ENCODE data around the gene RNF213. TPM values are rescaled to one million over a fixed set of nuclear protein-coding genes. Genes with fewer than 3 reads are reported as not detected.

Gene RNF213
- total RNA-seq, 6 experiments from 2014 or later: 59.1 to 87.7 (median 73.0) TPM

DNA sequence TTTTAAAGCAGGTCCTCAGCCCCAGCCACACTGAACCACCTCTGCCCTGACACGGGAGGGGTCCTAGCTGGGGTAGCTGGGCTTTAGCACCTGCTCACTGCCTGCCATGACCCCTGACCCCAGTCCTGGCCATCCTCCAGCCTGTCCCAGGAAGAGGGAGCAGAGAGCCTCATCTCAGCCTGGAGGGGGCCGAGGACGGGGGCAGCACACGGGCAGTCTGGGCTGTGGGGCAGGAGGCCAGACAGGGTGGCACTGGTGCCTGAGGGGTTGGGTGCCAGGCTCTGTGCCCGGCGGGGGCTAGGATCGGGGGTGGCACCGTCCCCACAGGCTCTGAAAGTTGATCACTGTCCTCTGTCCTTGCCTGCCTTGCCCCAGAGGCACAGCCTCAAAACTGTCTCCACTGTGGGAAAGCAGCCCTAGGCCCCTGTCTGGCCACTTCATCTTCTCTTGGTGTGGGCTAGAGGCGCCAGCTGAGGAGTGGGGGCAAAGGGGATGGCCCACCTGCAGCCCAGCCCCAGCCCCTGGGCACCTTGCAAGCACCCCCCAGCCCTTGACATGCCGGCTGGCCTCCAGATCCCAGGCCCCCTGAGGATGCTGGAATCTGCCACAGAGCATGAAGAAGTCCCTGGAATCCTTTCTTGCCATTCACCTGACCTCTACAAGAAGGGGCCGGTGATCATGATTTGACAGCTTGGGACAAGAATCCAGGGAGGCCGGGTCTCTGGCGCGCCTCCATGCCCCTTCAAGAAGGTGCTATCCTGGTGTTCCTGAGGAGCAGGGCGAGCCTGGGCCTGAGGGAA lies 170.0 kb downstream of the RNF213 start:
- H3K9me3 ChIP-seq: no peaks in the 10 kb centered on the region
- no peak for ATAC-seq
- H3K27me3 ChIP-seq: no peaks in the 10 kb centered on the region
- H3K4me1 ChIP-seq: no peaks in the 10 kb centered on the region
- no peak overlapping the region for H3K4me3 ChIP-seq
- no peaks in the 10 kb centered on the region for H3K36me3 ChIP-seq
- 97% methylated on average over 6 of the region's 15 CpGs for WGBS (ENCODE audit: insufficient coverage, low coverage, low lambda C conversion rate, missing lambda C conversion rate)
- intact Hi-C loops (cut with DNase I): no loop called here
- peak in 2 of 3 donors; percentile 14 to 42 for DNase-seq
- H3K27ac ChIP-seq: no peak overlapping the region
- no peak for TF ChIP-seq POLR2A (IDR thresholded peaks at IDR 0.05)
- TF ChIP-seq, protein P1, sequence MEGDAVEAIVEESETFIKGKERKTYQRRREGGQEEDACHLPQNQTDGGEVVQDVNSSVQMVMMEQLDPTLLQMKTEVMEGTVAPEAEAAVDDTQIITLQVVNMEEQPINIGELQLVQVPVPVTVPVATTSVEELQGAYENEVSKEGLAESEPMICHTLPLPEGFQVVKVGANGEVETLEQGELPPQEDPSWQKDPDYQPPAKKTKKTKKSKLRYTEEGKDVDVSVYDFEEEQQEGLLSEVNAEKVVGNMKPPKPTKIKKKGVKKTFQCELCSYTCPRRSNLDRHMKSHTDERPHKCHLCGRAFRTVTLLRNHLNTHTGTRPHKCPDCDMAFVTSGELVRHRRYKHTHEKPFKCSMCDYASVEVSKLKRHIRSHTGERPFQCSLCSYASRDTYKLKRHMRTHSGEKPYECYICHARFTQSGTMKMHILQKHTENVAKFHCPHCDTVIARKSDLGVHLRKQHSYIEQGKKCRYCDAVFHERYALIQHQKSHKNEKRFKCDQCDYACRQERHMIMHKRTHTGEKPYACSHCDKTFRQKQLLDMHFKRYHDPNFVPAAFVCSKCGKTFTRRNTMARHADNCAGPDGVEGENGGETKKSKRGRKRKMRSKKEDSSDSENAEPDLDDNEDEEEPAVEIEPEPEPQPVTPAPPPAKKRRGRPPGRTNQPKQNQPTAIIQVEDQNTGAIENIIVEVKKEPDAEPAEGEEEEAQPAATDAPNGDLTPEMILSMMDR (IDR thresholded peaks at IDR 0.05): no peak

DNA sequence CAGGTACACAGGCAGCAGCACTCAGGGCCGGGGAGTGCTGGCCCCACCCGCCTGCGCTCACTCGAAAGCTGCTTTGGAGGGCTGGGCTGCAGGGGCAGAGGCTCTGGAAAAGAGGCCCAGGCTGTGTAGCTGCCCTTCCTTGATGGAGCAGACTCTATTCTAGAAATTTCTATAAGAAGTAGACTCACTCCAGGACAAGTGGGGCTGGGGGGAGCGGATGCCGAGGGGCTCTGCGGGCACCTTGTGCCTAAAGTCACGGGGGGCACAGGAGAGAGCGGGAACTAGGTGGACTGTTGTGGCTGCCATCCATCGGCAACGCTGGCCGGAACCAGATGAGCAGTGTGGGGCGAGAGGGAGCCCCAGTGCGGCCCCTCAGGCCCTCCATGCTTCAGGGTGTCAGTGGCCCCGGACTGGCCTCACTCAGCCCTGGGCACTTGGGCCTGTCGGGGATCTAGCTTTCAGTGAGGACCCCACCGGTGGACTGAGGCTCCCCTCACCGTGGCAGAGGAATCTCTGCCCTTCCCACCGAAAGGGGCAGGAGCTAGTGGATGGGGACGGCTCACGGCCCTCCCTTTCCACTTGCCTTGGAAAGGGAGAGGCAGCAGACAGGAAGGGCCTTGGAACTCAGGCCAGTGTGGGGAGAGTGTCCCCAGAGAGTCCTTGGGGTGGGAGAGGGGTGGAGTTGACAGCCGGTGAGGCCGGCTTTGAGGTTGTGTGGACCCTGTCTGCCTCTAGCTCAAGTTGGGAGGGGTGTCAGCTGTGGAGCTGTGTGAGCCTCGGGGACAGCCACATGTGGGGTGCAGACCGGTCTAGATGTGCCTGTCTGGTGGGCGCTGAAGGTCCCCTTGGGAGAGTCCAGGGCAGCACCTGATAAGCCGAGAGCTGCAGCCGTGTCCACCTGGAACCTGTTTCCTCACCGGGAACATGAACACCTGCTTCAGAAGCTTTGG lies 170.9 kb downstream of the RNF213 start:
- DNase-seq (peak in 2 of 3 donors; percentile 13 to 44), ATAC-seq (no peak)
- Histone ChIP-seq H3K27ac (no peak overlapping the region), H3K27me3 (no peaks in the 10 kb centered on the region), H3K4me3 (no peak overlapping the region), H3K36me3 (no peaks in the 10 kb centered on the region), H3K4me1 (no peaks in the 10 kb centered on the region), H3K9me3 (no peaks in the 10 kb centered on the region)
- WGBS (ENCODE audit: insufficient coverage, low coverage, low lambda C conversion rate, missing lambda C conversion rate): 96% methylated on average over 5 of the region's 29 CpGs
- no peak for TF ChIP-seq POLR2A (IDR thresholded peaks at IDR 0.05)
- TF ChIP-seq, protein P1 (IDR thresholded peaks at IDR 0.05): no peak
- intact Hi-C loops (cut with DNase I): no loop called here

DNA sequence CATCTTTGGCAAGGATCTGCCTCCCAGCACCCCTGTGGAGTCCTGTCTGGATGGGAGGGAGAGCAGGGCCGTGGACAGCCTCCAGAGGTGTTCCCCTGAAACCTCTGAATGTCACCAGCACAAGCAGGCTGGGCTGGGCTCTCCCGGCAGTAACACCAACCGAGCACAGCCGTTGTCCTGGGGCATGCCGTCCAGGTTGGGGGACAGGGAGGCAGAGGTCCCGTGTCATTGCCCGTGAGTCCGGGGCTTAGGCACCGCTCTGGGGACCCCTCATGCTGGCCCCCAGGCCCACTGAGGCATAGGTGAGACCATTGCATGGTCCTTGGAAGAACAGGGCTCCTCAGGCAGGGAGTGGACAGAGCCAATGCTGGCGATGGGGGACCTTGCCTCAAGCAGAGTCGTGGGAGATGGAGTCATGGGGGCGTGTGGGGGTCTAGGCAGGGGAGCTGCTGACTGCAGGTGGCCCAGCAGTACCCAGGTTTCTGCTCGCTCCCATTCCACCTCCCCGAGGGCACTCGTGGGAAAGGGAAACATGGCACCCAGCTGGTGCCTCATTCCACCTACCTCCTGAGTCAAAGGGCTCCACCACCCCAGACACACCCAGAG lies 171.8 kb downstream of the RNF213 start:
- peak in 2 of 3 donors; percentile 10 to 43 for DNase-seq
- TF ChIP-seq, protein P1 (IDR thresholded peaks at IDR 0.05): no peak
- no peak for TF ChIP-seq POLR2A (IDR thresholded peaks at IDR 0.05)
- H3K4me1 ChIP-seq: no peaks in the 10 kb centered on the region
- intact Hi-C loops (cut with DNase I): no loop called here
- WGBS (ENCODE audit: insufficient coverage, low coverage, low lambda C conversion rate, missing lambda C conversion rate): no CpG with 5 or more reads among the region's 15 CpGs
- no peak for ATAC-seq
- H3K4me3 ChIP-seq: no peak overlapping the region
- no peak overlapping the region for H3K27ac ChIP-seq
- no peaks in the 10 kb centered on the region for H3K27me3 ChIP-seq
- H3K9me3 ChIP-seq: no peaks in the 10 kb centered on the region
- H3K36me3 ChIP-seq: no peaks in the 10 kb centered on the region

DNA sequence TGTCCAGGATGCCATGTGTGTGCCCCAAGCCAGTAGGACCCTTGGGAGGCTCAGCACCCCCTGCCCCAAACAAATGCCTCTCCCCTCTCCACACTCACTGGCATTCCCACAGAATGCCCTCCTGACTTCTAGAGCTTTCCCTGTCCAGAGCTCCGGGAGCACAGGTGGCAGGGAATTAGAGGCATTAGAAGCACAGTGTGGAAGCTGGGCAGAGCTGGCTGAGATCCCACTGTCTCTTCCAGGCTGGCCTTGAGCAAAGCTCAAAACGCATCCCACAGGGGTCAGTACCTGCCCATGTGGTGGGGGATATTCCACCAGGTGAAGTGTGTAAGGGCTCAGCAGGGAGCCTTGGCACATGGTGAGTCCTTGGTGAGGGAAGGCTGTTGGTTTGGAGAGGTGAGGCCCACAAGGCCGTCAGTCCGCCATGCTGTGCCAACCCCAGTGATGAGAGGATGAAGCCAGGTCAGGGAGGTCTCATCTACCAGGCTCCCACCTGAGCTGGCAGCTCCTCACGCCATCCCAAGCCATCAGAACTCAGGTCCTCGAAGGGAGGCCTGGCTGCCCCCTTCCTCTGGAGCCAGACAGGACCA lies 172.4 kb downstream of the RNF213 start:
- Histone ChIP-seq H3K4me3 (no peak overlapping the region), H3K27ac (no peak overlapping the region), H3K27me3 (no peaks in the 10 kb centered on the region), H3K9me3 (no peaks in the 10 kb centered on the region), H3K4me1 (no peaks in the 10 kb centered on the region), H3K36me3 (no peaks in the 10 kb centered on the region)
- DNase-seq (peak in 1 of 3 donors; percentile 33), ATAC-seq (no peak)
- 94% methylated on average over 3 of the region's 6 CpGs for WGBS (ENCODE audit: insufficient coverage, low coverage, low lambda C conversion rate, missing lambda C conversion rate)
- TF ChIP-seq, protein P1 (IDR thresholded peaks at IDR 0.05): no peak
- TF ChIP-seq POLR2A (IDR thresholded peaks at IDR 0.05): no peak
- intact Hi-C loops (cut with DNase I): no loop called here
